Bone marrow (tissue), 2 donors: ENCODE results near the gene CCL7.

Experiments used
- DNase-seq, 2 donors: peaks; one replicate each; lab custom pipeline; 2025; lab: John Stamatoyannopoulos, UW

Gene CCL7

DNA sequence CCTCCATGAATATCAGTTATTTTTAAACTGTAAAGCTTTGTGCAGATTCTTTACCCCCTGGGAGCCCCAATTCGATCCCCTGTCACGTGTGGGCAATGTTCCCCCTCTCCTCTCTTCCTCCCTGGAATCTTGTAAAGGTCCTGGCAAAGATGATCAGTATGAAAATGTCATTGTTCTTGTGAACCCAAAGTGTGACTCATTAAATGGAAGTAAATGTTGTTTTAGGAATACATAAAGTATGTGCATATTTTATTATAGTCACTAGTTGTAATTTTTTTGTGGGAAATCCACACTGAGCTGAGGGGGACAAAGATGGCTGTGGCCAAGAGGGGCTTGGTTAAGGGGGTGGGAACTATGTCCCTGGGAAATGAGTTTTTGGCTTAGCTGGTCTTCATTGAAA is 17.9 kb downstream of the CCL7 start:
- no peak for DNase-seq

DNA sequence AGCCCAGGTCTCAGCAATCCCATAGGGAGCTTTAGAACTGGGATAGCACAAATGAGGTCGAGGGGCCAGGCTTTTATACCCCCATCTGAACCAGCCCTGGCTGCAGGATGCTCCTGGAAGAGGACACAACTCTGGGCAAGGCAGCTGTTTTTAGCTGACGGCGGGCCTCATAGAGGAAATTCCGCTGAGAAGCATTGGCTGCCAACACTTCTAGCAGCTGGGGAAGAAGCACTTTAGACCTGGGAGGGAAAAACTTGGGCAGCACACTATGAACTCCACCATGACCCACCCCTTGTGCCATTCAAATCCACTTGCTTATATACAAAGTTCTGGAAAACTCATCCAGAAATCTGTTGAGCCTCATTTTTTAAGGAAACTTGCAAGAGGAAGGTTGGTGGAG is 20.6 kb downstream of the CCL7 start:
- DNase-seq: no peak

DNA sequence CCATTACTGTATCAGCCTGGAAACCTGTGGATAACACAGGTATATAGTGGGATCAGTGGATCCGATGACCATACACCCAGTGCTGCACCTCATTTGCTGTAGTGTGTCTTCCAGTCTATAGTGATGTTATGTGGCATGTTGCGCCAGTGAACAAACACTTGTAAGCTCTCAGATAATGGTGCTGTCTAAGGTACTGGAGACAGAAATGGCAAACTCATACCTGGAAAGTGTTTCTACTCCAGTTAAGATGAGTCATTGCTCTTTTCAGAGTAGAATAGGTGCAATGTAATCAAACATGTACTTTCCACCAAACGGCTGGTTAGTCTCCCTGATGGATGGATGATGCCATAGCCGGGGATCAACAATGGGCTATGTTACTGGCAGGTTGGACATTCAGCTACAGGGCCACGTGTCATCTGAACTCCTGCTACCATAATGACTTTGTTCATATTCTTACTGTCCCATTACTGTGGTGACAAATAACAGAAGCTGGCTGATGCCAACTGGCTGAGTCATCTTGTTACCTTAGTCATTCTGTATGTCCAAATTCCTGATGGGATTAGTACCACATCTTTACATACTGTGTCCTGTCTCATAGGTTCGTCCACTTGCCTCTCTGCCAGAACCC is 21.8 kb downstream of the CCL7 start:
- DNase-seq: no peak

DNA sequence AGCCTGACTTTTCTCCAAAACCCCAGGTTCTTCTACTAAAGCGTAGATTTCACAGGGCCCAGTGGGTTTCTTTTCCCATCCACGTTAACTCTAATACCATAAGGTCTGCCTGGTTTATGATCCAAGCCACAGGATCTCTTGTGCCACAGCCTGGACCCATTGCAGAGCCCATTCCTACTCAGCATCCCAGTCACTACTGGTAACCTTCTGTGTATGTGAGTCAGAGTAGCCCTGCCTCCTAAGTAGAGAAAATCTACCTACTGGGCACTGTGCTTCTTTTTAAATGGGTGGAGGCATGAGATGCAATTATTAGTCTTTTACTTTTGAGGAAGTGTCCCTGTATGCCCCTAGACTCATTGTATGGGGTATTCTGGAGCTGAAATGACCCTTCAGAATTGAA is 29.0 kb downstream of the CCL7 start:
- DNase-seq: no peak

DNA sequence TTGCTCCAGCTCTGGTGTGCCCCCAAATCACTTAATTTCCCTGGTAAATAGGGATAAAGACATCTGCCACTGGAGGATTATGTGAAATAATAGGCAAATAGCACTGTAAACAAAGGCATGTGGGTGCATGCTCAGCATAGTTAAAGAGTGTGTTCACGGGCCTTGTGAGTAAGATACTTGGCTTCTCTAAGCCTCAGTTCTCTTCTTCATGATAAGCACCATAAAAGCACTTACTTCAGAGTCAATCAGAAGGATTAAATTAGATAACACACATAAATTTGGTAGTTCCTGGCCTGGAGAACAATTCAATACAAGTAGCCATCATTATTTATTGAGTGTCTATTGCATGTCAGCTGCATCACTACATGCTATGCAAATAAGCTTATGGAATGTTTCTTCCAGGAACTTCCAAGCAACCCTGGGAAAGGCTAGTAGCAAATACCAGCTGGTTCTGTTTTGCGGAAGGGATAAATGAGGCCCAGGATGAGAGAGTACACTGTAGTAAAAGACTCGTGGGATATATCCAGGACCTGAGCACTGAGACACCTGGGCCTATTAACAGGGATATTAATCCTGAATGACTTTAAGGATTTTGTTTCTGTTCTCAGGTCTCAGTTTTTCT is 30.0 kb downstream of the CCL7 start:
- no peak for DNase-seq

DNA sequence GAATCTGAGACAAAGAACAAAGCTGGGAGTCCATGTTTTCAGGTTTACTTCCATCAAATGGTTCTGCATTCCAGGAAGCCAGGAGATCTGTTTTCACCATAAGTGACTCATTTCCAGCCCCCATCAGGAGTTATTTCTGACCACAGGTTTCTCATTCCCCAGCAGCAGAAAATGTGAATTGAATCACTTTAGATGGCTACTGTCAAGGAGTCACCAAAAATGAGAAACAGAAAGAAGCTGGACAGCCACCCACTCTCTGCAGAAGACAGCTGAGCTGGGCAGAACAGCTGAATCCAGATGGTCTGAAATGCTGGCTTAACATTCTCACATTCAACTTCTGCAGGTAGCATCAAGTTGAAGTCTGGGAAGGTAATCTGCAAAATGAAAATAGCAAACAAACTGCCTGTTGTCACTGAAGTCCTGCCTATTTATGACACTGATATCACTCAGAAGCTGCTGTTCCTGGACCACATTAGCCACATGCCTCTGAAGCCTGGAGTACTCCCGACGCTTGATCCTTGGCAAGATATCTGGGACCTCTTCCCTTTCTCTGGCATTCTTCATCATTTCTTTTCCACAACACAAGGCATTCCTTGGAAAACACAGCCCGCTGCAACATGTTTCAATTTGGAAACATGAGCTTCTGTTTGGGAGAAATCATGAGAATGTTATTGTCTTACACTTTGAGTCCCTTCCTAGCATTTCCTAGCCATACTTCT is 30.8 kb downstream of the CCL7 start:
- no peak for DNase-seq

DNA sequence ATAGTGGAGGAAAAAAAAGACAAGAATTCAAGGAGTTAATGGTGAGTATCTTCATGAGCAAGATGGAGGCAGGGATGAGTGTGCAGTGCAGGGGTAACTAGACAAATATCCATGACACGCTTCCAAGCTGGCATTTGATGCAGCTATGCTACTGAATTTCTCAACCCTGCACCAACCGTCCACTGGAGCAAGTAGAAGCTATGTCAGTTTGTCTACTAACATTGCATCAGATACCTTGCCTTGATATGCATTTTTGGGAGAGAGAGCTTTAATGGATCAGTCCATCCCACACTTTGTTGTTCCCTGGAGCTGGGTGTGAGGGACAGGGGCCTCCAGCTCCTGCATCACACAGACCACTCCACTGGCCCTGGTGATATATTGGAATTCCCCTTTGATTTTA is 32.0 kb downstream of the CCL7 start:
- DNase-seq: no peak

DNA sequence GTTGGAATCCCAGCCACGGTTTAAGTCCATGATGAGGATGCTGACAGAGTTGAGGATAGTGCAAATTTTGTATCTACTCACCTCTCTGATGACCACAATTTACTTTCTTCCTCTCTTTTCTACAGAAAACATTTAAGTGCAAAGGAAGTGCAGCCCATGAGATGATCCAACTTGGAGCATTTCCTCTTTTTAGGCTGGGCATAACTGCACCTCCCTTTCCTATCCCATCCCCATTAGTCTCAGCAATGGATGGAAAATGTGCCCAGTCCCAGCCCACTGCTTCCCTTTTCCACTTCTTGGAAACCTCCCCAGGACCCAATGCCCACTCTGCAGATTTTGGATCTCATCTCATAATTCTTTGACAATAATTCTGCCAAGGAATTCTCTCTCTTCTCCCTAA is 32.6 kb downstream of the CCL7 start:
- no peak for DNase-seq

DNA sequence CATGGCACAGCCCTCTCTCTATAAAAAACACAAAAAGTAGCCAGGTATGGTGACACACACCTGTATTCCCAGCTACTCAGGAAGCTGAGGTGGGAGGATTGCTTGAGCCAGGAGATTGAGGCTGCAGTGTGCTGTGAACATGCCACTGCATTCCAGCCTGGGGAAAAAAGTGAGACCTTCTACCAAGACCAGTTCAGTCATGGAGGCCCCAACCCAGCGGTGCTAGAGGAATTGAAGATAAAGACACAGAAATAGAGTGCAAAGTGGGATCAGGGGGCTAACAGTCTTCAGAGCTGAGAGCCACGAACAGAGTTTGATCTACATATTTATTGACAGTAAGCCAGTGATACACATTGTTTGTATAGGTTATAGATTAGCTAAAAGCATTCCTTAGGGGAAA is 33.6 kb downstream of the CCL7 start:
- DNase-seq: no peak

DNA sequence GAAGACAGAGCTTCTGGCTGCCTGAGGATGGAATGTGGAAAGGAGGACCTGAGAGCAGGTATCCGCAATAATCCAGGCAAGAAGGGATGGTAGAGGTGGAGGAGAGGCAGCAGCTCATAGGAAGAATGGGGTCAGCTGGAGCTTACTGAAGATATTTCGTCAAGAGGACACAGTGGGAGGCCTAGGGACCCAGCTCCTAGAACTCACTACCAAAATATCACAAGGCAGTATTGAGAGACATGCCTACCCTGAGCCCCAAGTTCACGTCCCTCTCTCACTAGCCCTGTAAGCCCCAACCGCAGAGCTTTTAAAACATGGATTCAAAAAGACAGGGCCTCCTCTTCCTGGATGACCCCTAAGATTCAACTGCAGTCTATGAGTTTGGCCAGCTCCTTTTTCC is 35.0 kb downstream of the CCL7 start:
- DNase-seq: no peak

DNA sequence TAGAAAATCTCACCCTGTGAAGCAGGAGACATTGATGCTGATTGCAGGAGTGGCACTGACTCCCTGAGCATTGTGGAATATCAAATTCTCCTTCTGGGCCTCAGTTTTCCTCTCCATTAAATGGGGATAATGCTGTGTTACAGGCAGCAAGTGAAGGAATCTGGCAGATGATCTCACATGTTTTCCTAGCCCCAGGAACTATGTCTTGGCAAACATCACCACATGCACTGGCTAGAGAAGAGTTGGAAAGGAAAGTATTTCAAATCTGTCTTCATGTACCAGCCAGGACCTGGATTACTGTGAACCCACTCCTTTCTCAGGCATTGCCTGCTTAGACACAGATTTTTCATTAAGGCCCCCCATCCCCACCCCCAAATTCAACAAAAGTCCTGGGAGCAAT is 35.6 kb downstream of the CCL7 start:
- no peak for DNase-seq

DNA sequence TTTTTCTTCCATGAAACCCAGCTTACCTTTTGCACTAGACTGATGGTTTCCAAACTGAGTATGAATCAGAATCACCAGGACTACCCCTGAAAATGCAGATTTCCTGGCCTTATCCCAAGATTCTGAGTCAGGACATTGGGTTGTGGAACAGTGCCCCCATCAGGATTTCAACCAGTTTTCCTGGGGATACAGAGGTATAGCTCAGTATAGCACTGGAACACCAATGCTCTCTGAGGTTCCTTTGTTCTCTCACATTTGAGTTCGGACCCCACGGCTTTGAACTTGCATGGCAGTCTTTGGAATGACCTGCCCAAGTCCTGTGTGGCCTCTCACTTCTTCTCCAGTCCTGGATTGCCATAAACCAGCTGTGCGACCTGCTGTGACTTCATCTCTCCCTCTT is 36.4 kb downstream of the CCL7 start:
- DNase-seq: no peak

DNA sequence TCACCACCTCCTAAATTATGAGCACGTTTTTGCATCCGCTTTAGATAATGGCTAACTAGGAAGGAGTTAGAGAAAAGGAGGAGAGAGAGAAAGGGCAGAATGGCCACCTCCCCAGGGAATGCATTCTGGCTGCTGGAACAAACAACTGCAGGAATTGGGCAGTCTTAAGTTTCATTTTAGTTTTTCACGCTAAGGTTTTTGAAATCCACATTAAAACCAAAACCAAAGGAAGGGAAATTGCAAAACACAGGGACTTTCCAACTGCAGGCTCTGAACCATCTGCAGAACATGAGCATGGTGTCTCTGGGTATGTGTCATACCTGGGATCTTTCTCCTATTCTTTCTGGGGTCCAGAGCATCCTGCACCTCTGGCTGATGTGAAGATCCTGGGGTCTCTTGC is 37.1 kb downstream of the CCL7 start:
- DNase-seq: no peak

DNA sequence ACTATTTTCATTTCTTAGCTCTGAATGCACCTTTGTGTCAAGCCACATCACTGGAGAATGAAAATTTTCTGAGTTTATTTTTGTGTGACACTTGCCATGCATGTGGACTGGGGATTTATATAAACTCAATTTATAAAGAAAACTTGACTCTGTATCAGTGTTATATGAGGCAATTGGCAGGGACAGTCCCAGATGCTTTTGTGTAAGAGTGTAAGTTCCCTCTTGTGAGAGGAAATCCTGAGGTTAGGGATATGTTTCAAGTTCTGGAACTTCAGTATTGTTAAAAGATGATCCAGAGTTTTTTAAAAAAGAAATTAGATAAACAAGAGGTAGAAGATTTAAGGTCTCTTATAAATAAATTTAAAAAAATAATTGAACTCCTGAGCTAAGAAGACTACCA is 38.4 kb downstream of the CCL7 start:
- no peak for DNase-seq

DNA sequence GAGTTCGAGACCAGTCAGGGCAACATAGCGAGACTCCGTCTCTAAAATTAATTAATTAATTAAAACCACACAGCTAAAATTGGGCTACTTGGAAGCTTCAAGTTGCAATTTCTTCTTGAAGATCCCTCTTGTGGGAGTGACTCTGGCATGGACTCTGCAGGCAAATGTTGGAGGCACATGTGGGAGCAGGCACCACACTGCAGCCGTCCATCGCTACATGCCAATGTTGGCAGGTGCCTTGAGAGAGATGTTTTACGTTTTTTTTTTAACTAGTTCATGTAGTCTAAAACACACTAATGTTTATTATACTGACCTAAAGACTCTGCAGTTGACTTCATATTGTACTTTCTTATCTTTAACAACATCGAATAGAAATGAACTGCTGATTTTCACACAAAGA is 41.3 kb downstream of the CCL7 start:
- DNase-seq: no peak

DNA sequence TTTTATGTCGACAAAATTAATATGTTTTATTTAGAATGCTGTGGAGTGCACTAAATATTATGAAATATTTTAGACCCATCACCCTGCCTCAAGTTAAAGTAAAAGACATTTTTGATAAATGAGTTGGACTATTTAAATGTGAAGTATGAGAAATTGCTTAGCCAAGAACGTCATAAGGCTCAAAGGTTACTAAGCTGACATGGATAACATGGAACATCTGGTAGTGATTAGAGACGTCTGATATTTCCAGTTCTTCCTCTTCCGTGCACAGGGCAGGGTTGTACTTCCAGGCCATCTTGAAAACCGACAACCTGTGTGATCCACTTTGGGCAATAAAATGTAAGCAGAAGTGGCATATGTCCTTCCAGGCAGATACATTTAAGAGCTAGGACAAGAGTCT is 42.1 kb downstream of the CCL7 start:
- DNase-seq: no peak

DNA sequence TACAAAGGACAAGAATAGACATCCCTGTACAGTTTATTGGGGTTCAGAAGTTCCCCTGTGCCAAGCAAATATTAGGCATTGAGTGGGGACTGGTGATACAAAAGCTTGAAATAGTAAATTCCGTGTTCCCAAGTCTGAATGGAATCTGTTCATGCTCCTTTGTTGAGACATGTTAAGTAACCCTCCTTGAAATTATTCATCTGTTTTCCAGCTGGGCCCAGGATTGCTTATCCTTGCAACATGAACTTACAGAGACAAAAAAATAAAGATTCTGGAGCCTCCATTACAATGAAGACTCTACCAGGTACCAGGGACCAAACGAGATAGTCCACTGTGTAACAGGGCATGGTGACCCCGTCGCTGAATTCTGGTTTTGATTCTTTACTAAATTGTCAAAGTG is 43.1 kb downstream of the CCL7 start:
- DNase-seq: no peak

DNA sequence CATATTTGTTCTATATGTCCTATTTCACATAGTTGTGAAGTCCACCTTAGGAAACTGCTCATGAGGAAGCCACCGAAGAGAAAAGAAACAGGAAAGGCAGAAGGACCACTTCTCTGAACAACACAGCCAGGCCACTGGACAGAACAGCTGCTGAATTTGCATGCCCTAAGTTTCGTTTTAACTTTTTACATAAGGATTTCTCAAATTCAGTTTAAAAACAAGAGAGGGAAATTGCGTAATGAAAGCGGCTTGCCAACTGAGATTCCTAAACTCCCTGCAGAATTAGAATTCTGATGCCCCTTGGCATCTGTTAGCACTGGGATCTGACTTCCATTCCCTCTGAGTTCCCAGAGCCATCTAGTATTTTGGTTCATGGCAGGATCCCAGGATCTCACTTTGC is 44.3 kb downstream of the CCL7 start:
- DNase-seq: no peak

DNA sequence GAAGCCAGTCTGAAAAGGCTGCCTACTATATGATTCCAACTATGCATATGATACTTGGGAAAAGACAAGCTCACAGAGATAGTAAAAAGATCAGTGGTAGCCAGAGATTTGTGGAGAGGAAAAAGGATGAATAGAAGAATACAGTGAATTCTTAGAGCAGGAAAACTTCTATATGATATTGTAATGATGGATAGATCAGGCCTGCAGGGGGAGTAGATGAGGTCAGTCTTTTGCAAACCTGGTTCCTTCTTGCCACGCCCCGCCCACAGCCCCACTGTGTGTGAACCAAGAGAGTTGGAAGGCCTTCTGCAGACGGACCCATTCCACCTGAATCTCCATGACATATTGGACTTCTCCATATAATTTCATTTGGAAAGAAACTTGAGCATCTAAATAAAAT is 48.5 kb downstream of the CCL7 start:
- no peak for DNase-seq

DNA sequence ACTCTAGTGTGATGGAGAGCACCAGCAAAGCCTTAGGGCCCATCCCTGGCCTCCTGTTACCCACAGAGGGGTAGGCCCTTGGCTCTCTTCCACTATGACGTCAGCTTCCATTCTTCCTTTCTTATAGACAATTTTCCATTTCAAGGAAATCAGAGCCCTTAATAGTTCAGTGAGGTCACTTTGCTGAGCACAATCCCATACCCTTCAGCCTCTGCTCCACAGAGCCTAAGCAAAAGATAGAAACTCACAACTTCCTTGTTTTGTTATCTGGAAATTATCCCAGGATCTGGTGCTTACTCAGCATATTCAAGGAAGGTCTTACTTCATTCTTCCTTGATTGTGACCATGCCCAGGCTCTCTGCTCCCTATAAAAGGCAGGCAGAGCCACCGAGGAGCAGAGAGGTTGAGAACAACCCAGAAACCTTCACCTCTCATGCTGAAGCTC is 49.0 kb downstream of the CCL7 start, which contains the start of gene CCL8:
CCL8 (plus strand) TSS at position 397 of the 445 bp plus-strand sequence. CDS start 67 bp downstream, outside the sequence.
- no peak for DNase-seq
